ENCODE measurements around the gene CRYM.

Gene CRYM

GRCh38 chr16:21233045-21233520 lies 45.0 kb downstream of the CRYM start:
- in situ Hi-C loops (cut with MboI; ENCODE audit: low sequenced_read_pairs, unreplicated experiment) = no loop called here
- DNase-seq (ENCODE audit: low spot score) = no peak
- TF ChIP-seq CTCF (IDR thresholded peaks at IDR 0.05; ENCODE audit: borderline replicate concordance, control extremely low read depth, extremely low read depth, insufficient read depth, missing control alignments) = no peak

- DNase-seq (ENCODE audit: low spot score) = no peak
- TF ChIP-seq CTCF (IDR thresholded peaks at IDR 0.05; ENCODE audit: borderline replicate concordance, control extremely low read depth, extremely low read depth, insufficient read depth, missing control alignments) = no peak
- in situ Hi-C loops (cut with MboI; ENCODE audit: low sequenced_read_pairs, unreplicated experiment) = no loop called here
These were observed 49.7 kb downstream of the CRYM start for GRCh38 chr16:21228361-21228872.

- TF ChIP-seq CTCF (IDR thresholded peaks at IDR 0.05; ENCODE audit: borderline replicate concordance, control extremely low read depth, extremely low read depth, insufficient read depth, missing control alignments) = no peak
- DNase-seq (ENCODE audit: low spot score) = no peak
- in situ Hi-C loops (cut with MboI; ENCODE audit: low sequenced_read_pairs, unreplicated experiment) = no loop called here
These were observed 50.2 kb downstream of the CRYM start for GRCh38 chr16:21227866-21228265.

- TF ChIP-seq CTCF (IDR thresholded peaks at IDR 0.05; ENCODE audit: borderline replicate concordance, control extremely low read depth, extremely low read depth, insufficient read depth, missing control alignments) = no peak
- in situ Hi-C loops (cut with MboI; ENCODE audit: low sequenced_read_pairs, unreplicated experiment) = no loop called here
- no peak for DNase-seq (ENCODE audit: low spot score)
These were observed 51.3 kb downstream of the CRYM start for GRCh38 chr16:21226749-21227148.

- no peak for TF ChIP-seq CTCF (IDR thresholded peaks at IDR 0.05; ENCODE audit: borderline replicate concordance, control extremely low read depth, extremely low read depth, insufficient read depth, missing control alignments)
- DNase-seq (ENCODE audit: low spot score) = no peak
- in situ Hi-C loops (cut with MboI; ENCODE audit: low sequenced_read_pairs, unreplicated experiment) = no loop called here
These were observed 53.3 kb downstream of the CRYM start for GRCh38 chr16:21224800-21225199.

GRCh38 chr16:21223787-21224186 lies 54.3 kb downstream of the CRYM start:
- DNase-seq (ENCODE audit: low spot score) = no peak
- in situ Hi-C loops (cut with MboI; ENCODE audit: low sequenced_read_pairs, unreplicated experiment) = no loop called here
- no peak for TF ChIP-seq CTCF (IDR thresholded peaks at IDR 0.05; ENCODE audit: borderline replicate concordance, control extremely low read depth, extremely low read depth, insufficient read depth, missing control alignments)

Data from GM13976 (cell line).